DOHH2 (cell line): Measurements from ENCODE around the gene RASGRF1.

Experiments
- EZH2phosphoT487 ChIP-seq: fragments of 200-600 bp; sonication (generic); IDR thresholded peaks from 2 replicates; pipeline ENCODE4 v1.6.1; 2017; ENCODE audit warnings: borderline replicate concordance, mild to moderate bottlenecking, antibody characterized with exemption, low read length, moderate library complexity, mixed read lengths
- TF ChIP-seq, protein P1 (sequence below): fragments of 200-600 bp; sonication (generic); IDR thresholded peaks from one replicate; pipeline ENCODE4 v1.5.1; 2014; ENCODE audit warnings: antibody characterized with exemption, mild to moderate bottlenecking, low read depth, low read length; ENCODE audit not compliant: poor library complexity, severe bottlenecking

- TF ChIP-seq, protein P1, sequence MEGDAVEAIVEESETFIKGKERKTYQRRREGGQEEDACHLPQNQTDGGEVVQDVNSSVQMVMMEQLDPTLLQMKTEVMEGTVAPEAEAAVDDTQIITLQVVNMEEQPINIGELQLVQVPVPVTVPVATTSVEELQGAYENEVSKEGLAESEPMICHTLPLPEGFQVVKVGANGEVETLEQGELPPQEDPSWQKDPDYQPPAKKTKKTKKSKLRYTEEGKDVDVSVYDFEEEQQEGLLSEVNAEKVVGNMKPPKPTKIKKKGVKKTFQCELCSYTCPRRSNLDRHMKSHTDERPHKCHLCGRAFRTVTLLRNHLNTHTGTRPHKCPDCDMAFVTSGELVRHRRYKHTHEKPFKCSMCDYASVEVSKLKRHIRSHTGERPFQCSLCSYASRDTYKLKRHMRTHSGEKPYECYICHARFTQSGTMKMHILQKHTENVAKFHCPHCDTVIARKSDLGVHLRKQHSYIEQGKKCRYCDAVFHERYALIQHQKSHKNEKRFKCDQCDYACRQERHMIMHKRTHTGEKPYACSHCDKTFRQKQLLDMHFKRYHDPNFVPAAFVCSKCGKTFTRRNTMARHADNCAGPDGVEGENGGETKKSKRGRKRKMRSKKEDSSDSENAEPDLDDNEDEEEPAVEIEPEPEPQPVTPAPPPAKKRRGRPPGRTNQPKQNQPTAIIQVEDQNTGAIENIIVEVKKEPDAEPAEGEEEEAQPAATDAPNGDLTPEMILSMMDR = no peak
- TF ChIP-seq EZH2phosphoT487 = no peak
These were observed 81.2 kb downstream of the RASGRF1 start for GRCh38 chr15:79009379-79009778.
